ENCODE results near the gene RABL3. TPM values are rescaled to one million over a fixed set of nuclear protein-coding genes. Genes with fewer than 3 reads are reported as not detected.

RABL3 gene
- polyA plus RNA-seq, 1 of the 3 experiments (the other 2 are of a cell fraction), result 2.2 TPM

DNA sequence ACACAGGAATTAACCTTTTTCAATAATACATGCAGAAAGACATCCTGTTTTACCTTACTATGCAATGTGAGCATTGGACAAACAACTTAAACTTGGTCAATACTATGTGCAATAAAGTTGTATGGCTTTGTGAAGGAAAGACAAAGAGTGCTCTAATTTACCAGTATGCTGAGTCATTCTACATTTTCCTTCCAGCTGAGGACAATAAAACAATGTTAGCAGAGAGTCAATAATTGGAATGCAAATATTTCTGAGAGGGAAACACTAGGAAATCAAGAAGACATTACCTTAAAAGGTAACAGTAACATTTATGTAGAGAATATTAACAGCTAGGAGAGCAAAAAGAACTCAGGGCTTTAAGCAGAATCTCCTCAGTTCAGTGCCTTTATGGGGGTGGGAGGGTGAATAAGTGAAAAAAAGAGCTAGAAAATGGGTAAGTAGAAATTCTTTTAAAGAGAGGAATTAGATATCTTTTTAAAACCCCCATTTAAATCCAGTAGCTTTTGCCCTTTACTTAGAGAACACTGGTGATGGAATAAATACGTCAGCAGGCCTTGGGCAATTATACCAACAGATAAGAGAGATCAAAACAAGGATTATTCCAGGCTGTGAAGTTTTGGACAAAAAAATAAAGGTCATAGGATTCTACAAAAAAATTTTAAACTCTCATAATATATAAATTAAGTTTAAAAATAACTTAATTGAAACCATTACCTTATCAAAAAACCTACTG is 48.7 kb downstream of the RABL3 start:
- H3K9me2 ChIP-seq, result no peaks in the 10 kb centered on the region
- peaks cover 6% of the 10 kb centered on the region for H3F3A ChIP-seq (replicated peaks; ENCODE audit: insufficient read depth)
- no peak overlapping the region for H3K4me3 ChIP-seq (ENCODE audit: low read depth in 2 of 2, low read length in 1 of 2)
- H4K20me1 ChIP-seq (ENCODE audit: insufficient read depth), result no peaks in the 10 kb centered on the region
- H3K27ac ChIP-seq (ENCODE audit: low read depth in 2 of 2, low read length in 1 of 2), result peak overlapping the region; percentile 4 to 71; a peak in 3 of 4 replicates
- CTCF ChIA-PET, result interaction anchor here (0.6 to 1.6 kb wide), 4 partner anchors 13 to 135 kb away, joined by 3 to 4 read pairs (median 4); no protein-coding TSS in a partner anchor
- H3K9ac ChIP-seq, result no peak overlapping the region
- peaks cover 0 to 8% of the 10 kb centered on the region in 2 experiments for H3K36me3 ChIP-seq (replicated peaks in 1 of 2; ENCODE audit: control insufficient read depth in 1 of 2, insufficient read depth in 2 of 2, low read length in 1 of 2)
- POLR2A ChIA-PET, result no interaction called here
- no peak for DNase-seq
- H3K9me3 ChIP-seq, result no peaks in the 10 kb centered on the region
- H3K79me2 ChIP-seq (ENCODE audit: insufficient read depth), result no peaks in the 10 kb centered on the region
- H3K27me3 ChIP-seq (ENCODE audit: insufficient read depth), result no peaks in the 10 kb centered on the region
- TF ChIP-seq RCOR1 (IDR thresholded peaks at IDR 0.05; ENCODE audit: low read length) (no peak), RXRA (IDR thresholded peaks at IDR 0.05; ENCODE audit: borderline replicate concordance, low read depth) (no peak), SMC3 (IDR thresholded peaks at IDR 0.05; ENCODE audit: low read depth, low read length) (no peak), TCF12 (IDR thresholded peaks at IDR 0.05) (no peak), FOXM1 (IDR thresholded peaks at IDR 0.05; ENCODE audit: low read depth) (no peak), FOXJ3 (CRISPR knock-in tag; IDR thresholded peaks at IDR 0.05) (no peak), MEF2A (IDR thresholded peaks at IDR 0.05; ENCODE audit: borderline replicate concordance, low read depth) (no peak), RAD21 (IDR thresholded peaks at IDR 0.05; ENCODE audit: low read length) (no peak), FOSL2 (IDR thresholded peaks at IDR 0.05; ENCODE audit: borderline replicate concordance, low read depth) (peak; percentile 20; the same call in 1 of the 2 replicates), YY1 (IDR thresholded peaks at IDR 0.05; ENCODE audit: low read depth) (no peak), GATA2 (CRISPR knock-in tag; IDR thresholded peaks at IDR 0.05) (peak; percentile 32; the same call in 1 of the 2 replicates)
- TF ChIP-seq, protein P1, sequence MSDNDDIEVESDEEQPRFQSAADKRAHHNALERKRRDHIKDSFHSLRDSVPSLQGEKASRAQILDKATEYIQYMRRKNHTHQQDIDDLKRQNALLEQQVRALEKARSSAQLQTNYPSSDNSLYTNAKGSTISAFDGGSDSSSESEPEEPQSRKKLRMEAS (IDR thresholded peaks at IDR 0.05; ENCODE audit: low read depth), result no peak
- TF ChIP-seq, protein P2, sequence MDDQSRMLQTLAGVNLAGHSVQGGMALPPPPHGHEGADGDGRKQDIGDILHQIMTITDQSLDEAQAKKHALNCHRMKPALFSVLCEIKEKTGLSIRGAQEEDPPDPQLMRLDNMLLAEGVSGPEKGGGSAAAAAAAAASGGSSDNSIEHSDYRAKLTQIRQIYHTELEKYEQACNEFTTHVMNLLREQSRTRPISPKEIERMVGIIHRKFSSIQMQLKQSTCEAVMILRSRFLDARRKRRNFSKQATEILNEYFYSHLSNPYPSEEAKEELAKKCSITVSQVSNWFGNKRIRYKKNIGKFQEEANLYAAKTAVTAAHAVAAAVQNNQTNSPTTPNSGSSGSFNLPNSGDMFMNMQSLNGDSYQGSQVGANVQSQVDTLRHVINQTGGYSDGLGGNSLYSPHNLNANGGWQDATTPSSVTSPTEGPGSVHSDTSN (IDR thresholded peaks at IDR 0.05), result no peak
- TF ChIP-seq, protein P3, sequence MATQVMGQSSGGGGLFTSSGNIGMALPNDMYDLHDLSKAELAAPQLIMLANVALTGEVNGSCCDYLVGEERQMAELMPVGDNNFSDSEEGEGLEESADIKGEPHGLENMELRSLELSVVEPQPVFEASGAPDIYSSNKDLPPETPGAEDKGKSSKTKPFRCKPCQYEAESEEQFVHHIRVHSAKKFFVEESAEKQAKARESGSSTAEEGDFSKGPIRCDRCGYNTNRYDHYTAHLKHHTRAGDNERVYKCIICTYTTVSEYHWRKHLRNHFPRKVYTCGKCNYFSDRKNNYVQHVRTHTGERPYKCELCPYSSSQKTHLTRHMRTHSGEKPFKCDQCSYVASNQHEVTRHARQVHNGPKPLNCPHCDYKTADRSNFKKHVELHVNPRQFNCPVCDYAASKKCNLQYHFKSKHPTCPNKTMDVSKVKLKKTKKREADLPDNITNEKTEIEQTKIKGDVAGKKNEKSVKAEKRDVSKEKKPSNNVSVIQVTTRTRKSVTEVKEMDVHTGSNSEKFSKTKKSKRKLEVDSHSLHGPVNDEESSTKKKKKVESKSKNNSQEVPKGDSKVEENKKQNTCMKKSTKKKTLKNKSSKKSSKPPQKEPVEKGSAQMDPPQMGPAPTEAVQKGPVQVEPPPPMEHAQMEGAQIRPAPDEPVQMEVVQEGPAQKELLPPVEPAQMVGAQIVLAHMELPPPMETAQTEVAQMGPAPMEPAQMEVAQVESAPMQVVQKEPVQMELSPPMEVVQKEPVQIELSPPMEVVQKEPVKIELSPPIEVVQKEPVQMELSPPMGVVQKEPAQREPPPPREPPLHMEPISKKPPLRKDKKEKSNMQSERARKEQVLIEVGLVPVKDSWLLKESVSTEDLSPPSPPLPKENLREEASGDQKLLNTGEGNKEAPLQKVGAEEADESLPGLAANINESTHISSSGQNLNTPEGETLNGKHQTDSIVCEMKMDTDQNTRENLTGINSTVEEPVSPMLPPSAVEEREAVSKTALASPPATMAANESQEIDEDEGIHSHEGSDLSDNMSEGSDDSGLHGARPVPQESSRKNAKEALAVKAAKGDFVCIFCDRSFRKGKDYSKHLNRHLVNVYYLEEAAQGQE (IDR thresholded peaks at IDR 0.05; ENCODE audit: low read depth, low read length), result no peak
- TF ChIP-seq, protein P4, sequence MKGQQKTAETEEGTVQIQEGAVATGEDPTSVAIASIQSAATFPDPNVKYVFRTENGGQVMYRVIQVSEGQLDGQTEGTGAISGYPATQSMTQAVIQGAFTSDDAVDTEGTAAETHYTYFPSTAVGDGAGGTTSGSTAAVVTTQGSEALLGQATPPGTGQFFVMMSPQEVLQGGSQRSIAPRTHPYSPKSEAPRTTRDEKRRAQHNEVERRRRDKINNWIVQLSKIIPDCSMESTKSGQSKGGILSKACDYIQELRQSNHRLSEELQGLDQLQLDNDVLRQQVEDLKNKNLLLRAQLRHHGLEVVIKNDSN (IDR thresholded peaks at IDR 0.05; ENCODE audit: borderline replicate concordance, low read depth), result no peak
- TF ChIP-seq, protein P5, sequence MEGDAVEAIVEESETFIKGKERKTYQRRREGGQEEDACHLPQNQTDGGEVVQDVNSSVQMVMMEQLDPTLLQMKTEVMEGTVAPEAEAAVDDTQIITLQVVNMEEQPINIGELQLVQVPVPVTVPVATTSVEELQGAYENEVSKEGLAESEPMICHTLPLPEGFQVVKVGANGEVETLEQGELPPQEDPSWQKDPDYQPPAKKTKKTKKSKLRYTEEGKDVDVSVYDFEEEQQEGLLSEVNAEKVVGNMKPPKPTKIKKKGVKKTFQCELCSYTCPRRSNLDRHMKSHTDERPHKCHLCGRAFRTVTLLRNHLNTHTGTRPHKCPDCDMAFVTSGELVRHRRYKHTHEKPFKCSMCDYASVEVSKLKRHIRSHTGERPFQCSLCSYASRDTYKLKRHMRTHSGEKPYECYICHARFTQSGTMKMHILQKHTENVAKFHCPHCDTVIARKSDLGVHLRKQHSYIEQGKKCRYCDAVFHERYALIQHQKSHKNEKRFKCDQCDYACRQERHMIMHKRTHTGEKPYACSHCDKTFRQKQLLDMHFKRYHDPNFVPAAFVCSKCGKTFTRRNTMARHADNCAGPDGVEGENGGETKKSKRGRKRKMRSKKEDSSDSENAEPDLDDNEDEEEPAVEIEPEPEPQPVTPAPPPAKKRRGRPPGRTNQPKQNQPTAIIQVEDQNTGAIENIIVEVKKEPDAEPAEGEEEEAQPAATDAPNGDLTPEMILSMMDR (IDR thresholded peaks at IDR 0.05), result no peak
- TF ChIP-seq, protein P6, sequence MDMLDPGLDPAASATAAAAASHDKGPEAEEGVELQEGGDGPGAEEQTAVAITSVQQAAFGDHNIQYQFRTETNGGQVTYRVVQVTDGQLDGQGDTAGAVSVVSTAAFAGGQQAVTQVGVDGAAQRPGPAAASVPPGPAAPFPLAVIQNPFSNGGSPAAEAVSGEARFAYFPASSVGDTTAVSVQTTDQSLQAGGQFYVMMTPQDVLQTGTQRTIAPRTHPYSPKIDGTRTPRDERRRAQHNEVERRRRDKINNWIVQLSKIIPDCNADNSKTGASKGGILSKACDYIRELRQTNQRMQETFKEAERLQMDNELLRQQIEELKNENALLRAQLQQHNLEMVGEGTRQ (IDR thresholded peaks at IDR 0.05; ENCODE audit: borderline replicate concordance, low read depth, low read length), result no peak
- no peak overlapping the region for H3K4me2 ChIP-seq
- peaks cover 7 to 8% of the 10 kb centered on the region in 2 experiments; a peak in 2 of 4 replicates for H3K4me1 ChIP-seq (ENCODE audit: control insufficient read depth in 1 of 2, insufficient read depth in 2 of 2, low read depth in 1 of 2, low read length in 1 of 2)
- peak overlapping the region; percentile 2; the same call in 1 of the 2 replicates for H2AFZ ChIP-seq (ENCODE audit: low read depth)
- 88% methylated on average over 1 of the region's 1 CpG for WGBS (ENCODE audit: low lambda C conversion rate)
